Smooth muscle cell (in vitro differentiated cells): ENCODE measurements around the gene CTAG1B. TPM values are rescaled to one million over a fixed set of nuclear protein-coding genes. Genes with fewer than 3 reads are reported as not detected.
"Not testable (repeated sequence)": the region's sequence is repeated elsewhere in the genome, so short reads cannot be mapped to it uniquely, and the experiment has no call there.

Experiments
- DNase-seq: peaks from one replicate; lab custom pipeline; 2025; ENCODE audit not compliant: unreplicated experiment; lab: John Stamatoyannopoulos, UW
- H2AFZ ChIP-seq: fragments of 200-600 bp; sonication (generic); 2 replicates; pipeline ENCODE4 v1.6.0; 2016; ENCODE audit warnings: antibody characterized with exemption, low read depth, mild to moderate bottlenecking
- H3F3A ChIP-seq: fragments of 200-600 bp; sonication (generic); 2 replicates; pipeline ENCODE4 v1.6.0; 2017; ENCODE audit warnings: antibody characterized with exemption, low read depth
- H3K27ac ChIP-seq: fragments of 200-600 bp; sonication (generic); 2 replicates; pipeline ENCODE4 v1.5.1; 2016; ENCODE audit warnings: low read depth, mild to moderate bottlenecking
- H3K27me3 ChIP-seq: fragments of 200-600 bp; sonication (generic); 2 replicates; pipeline ENCODE4 v1.6.1; 2016; ENCODE audit warnings: low read depth, mild to moderate bottlenecking
- H3K36me3 ChIP-seq: fragments of 200-600 bp; sonication (generic); 2 replicates; pipeline ENCODE4 v1.5.1; 2016; ENCODE audit warnings: low read depth
- H3K4me1 ChIP-seq: fragments of 200-600 bp; sonication (generic); 2 replicates; pipeline ENCODE4 v1.5.1; 2016; ENCODE audit warnings: low read depth
- H3K4me2 ChIP-seq: fragments of 200-600 bp; sonication (generic); 2 replicates; pipeline ENCODE4 v1.6.0; 2016; ENCODE audit warnings: mild to moderate bottlenecking
- H3K4me3 ChIP-seq: fragments of 200-600 bp; sonication (generic); 2 replicates; pipeline ENCODE4 v1.5.1; 2016; ENCODE audit warnings: mild to moderate bottlenecking
- H3K79me2 ChIP-seq: fragments of 200-600 bp; sonication (generic); 2 replicates; pipeline ENCODE4 v1.6.0; 2016; ENCODE audit warnings: low read depth, mild to moderate bottlenecking
- H3K9ac ChIP-seq: fragments of 200-600 bp; sonication (generic); 2 replicates; pipeline ENCODE4 v1.6.0; 2016; ENCODE audit warnings: low read depth
- H3K9me3 ChIP-seq: fragments of 200-600 bp; sonication (generic); replicated peaks from 2 replicates; pipeline ENCODE4 v1.5.1; 2016; ENCODE audit warnings: low read depth
- H4K20me1 ChIP-seq: fragments of 200-600 bp; sonication (generic); 2 replicates; pipeline ENCODE4 v1.6.0; 2016; ENCODE audit warnings: low read depth
- WGBS: methylation state at CpG from one replicate; pipeline ENCODE4 v1.1.7; 2016; ENCODE audit warnings: low lambda C conversion rate; 5-methylcytosine and 5-hydroxymethylcytosine counted together
- polyA plus RNA-seq: library from polyadenylated mRNA; unstranded; fragments of >200 nt; fragmentation: Nextera tagmentation; extraction: Ambion mirVana; gene quantifications from 2 replicates; pipeline ENCODE4 v1.2.1, GENCODE V29; 2016
- total RNA-seq: library from RNA; depleted of rRNA; stranded (reverse); fragments of >200 nt; gene quantifications from 2 replicates; pipeline ENCODE4 v1.2.3, GENCODE V29; 2014
- TF ChIP-seq, protein P1 (sequence below): fragments of 200-600 bp; sonication (generic); IDR thresholded peaks from 2 replicates; pipeline ENCODE4 v1.5.1; 2017; ENCODE audit warnings: borderline replicate concordance, mild to moderate bottlenecking, antibody characterized with exemption; ENCODE audit not compliant: insufficient read depth, poor library complexity, severe bottlenecking

The CTAG1B gene
- total and polyA plus RNA-seq, 2 experiments from 2014 or later = not detected

DNA sequence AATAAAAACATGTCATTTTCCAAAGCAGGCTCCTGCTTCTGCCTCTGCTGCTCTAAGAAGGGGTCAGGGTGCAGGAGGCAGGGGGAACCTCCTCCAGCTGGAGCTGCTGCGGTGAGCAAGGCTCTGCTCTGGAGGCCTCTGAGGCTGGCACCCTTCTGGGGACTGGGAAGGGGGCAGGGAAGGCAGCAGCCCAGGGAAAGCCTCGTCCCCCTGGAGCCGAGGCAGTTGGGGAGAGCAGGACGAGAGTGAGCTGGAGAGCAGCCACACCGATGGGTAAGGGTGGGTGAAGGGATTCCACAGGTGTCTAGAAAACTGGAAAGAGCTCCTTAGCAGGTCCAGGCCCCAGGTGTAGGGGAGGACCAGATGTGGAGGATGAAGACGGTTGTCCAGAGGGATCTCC lies 36.3 kb upstream of the CTAG1B start:
- Histone ChIP-seq H3K9me3 (no peaks in the 10 kb centered on the region), H3K36me3 (no peaks in the 10 kb centered on the region), H3K79me2 (no peaks in the 10 kb centered on the region), H4K20me1 (no peaks in the 10 kb centered on the region), H3K27me3 (no peaks in the 10 kb centered on the region), H3K4me1 (no peaks in the 10 kb centered on the region), H3K9ac (no peak overlapping the region), H3K27ac (no peak overlapping the region), H3K4me3 (no peak overlapping the region), H2AFZ (no peak overlapping the region), H3K4me2 (no peak overlapping the region), H3F3A (no peaks in the 10 kb centered on the region)
- TF ChIP-seq, protein P1, sequence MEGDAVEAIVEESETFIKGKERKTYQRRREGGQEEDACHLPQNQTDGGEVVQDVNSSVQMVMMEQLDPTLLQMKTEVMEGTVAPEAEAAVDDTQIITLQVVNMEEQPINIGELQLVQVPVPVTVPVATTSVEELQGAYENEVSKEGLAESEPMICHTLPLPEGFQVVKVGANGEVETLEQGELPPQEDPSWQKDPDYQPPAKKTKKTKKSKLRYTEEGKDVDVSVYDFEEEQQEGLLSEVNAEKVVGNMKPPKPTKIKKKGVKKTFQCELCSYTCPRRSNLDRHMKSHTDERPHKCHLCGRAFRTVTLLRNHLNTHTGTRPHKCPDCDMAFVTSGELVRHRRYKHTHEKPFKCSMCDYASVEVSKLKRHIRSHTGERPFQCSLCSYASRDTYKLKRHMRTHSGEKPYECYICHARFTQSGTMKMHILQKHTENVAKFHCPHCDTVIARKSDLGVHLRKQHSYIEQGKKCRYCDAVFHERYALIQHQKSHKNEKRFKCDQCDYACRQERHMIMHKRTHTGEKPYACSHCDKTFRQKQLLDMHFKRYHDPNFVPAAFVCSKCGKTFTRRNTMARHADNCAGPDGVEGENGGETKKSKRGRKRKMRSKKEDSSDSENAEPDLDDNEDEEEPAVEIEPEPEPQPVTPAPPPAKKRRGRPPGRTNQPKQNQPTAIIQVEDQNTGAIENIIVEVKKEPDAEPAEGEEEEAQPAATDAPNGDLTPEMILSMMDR = no peak
- DNase-seq = no peak
- whole genome bisulfite sequencing = 86% methylated on average over 6 of the region's 6 CpGs

DNA sequence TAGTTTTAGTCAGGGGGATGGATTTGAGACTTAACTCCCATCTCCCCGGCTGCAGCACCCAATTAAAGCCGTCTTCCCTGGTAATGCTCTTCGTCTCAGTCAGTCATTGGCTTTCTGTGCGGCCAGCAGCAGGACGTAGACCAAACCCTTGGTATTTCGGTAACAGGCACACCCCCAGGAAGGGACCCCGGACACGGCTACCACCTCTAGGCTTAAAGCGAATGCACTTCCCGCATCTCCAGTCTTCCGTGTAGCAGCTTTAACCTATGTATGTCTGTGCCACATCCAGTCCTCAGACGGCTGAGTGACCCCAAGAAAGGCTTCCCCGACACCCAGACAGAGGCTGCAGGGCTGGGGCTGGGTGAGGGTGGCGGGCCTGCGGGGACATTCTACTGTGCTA lies 35.8 kb upstream of the CTAG1B start:
- no peaks in the 10 kb centered on the region for H3F3A ChIP-seq
- H3K79me2 ChIP-seq = no peaks in the 10 kb centered on the region
- H3K4me3 ChIP-seq = no peak overlapping the region
- no peaks in the 10 kb centered on the region for H3K36me3 ChIP-seq
- no peak overlapping the region for H3K9ac ChIP-seq
- 91% methylated on average over 15 of the region's 15 CpGs for WGBS
- no peak overlapping the region for H2AFZ ChIP-seq
- H3K4me2 ChIP-seq = no peak overlapping the region
- no peaks in the 10 kb centered on the region for H3K27me3 ChIP-seq
- H3K27ac ChIP-seq = no peak overlapping the region
- no peak for DNase-seq
- H4K20me1 ChIP-seq = no peaks in the 10 kb centered on the region
- TF ChIP-seq, protein P1 = no peak
- H3K4me1 ChIP-seq = no peaks in the 10 kb centered on the region
- no peaks in the 10 kb centered on the region for H3K9me3 ChIP-seq

DNA sequence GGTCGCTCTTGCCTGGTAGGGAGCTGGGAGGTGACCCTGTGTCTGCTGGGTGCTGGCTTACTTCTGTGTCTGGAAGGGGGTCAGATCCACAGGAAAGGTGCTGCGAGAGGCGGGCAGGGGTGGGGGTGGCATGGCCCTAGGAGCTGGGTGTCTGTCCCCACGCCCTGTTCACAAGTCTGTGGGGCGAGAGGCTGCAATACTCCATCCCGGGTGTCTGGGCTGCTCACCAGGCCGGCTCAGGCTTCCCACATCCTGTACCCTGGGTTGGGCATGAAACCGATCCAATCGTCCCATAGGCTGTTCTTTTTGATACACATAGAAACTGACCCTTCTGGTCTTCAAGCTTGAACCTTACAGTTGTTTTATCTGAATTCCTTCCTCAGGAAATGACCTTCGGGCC lies 35.3 kb upstream of the CTAG1B start:
- H3K79me2 ChIP-seq = no peaks in the 10 kb centered on the region
- H3K4me1 ChIP-seq = no peaks in the 10 kb centered on the region
- H3K27ac ChIP-seq = no peak overlapping the region
- H3K9me3 ChIP-seq = no peaks in the 10 kb centered on the region
- no peak overlapping the region for H3K9ac ChIP-seq
- no peaks in the 10 kb centered on the region for H3K27me3 ChIP-seq
- TF ChIP-seq, protein P1 = no peak
- H3F3A ChIP-seq = no peaks in the 10 kb centered on the region
- H4K20me1 ChIP-seq = no peaks in the 10 kb centered on the region
- H3K4me2 ChIP-seq = no peak overlapping the region
- no peak overlapping the region for H3K4me3 ChIP-seq
- H2AFZ ChIP-seq = no peak overlapping the region
- no peaks in the 10 kb centered on the region for H3K36me3 ChIP-seq
- no peak for DNase-seq
- WGBS = 93% methylated on average over 10 of the region's 10 CpGs

DNA sequence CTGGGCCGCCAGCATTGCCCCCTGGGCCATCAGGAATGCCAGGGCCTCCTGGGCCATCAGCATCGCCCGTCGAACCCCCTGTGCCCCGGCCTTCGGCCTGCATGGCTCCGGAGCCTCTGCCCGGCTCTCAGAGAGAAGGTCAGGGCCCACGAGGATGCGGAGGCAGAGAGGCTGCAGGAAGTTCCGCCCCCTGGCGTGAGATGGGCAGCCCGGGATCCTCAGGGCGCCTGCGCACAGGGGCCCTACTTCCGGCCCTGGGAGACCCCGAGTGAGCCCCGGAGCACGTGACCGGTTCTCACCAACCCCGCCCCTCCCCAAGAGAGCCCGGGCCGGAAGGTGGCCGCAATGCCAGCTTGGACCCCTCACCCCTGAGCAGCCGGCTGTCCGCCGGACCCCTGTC lies 34.3 kb upstream of the CTAG1B start, which contains the start of gene CTAG2:
CTAG2 (minus strand) TSS at position 167 of the 400 bp plus-strand sequence; CDS start at position 103, 64 bp downstream.
- H3K79me2 ChIP-seq, H3K9ac ChIP-seq, H3K4me3 ChIP-seq, H3K27me3 ChIP-seq, H3K9me3 ChIP-seq, H4K20me1 ChIP-seq, H3K4me1 ChIP-seq, H3K4me2 ChIP-seq, H2AFZ ChIP-seq, H3F3A ChIP-seq, H3K27ac ChIP-seq, DNase-seq, H3K36me3 ChIP-seq: not testable (repeated sequence)
- WGBS = no CpG with 5 or more reads among the region's 27 CpGs
